Upper lobe of left lung (tissue), 4 donors: ENCODE results near the gene MRTFB.

Source experiments
- CTCF ChIP-seq, 6 experiments: fragments of 450-650 bp in 4 of 6; fragments of 200-600 bp in 2 of 6; sonication (generic) in 2 of 6; IDR thresholded peaks; one replicate each; pipeline ENCODE4 v1.5.1; 2016 to 2019; ENCODE audit warnings: antibody characterized with exemption in 6 of 6
- POLR2A ChIP-seq, 4 donors: fragments of 450-650 bp; IDR thresholded peaks; one replicate each; pipeline ENCODE4 v1.5.1; 2016 to 2017; ENCODE audit warnings: antibody characterized with exemption in 4 of 4, mild to moderate bottlenecking in 2 of 4

GRCh38 chr16:14074544-14074943, 3.4 kb downstream of the MRTFB start:
- TF ChIP-seq CTCF (IDR thresholded peaks at IDR 0.05) (no peak), POLR2A (IDR thresholded peaks at IDR 0.05) (no peak)
